GM19043 (cell line): ENCODE results near the gene CLTC.

Experiments
- ATAC-seq: cut with Tn5 transposase; IDR thresholded peaks from one replicate; pipeline ENCODE4 v1.9.1; 2021; ENCODE audit warnings: low read depth; ENCODE audit not compliant: unreplicated experiment

CLTC gene

DNA sequence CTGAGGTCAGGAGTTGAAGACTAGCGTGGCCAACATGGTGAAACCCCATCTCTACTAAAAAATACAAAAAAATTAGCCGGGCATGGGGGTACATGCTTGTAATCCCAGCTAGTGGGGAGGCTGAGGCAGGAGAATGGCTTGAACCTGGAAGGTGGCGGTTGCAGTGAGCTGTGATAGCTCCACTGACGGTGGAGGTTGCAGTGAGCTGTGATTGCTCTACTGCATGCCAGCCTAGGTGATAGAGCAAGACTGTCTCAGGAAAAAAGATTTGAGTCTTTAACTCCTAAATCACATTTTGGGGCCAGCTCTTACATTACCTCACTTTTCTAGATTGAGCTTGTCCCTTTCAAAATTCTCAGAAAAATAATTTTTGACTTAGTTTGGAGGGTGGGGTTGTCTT is 102.9 kb downstream of the CLTC start:
- no peak for ATAC-seq

- ATAC-seq, result no peak
These were observed 103.3 kb downstream of the CLTC start for GRCh38 chr17:59723041-59723440.

DNA sequence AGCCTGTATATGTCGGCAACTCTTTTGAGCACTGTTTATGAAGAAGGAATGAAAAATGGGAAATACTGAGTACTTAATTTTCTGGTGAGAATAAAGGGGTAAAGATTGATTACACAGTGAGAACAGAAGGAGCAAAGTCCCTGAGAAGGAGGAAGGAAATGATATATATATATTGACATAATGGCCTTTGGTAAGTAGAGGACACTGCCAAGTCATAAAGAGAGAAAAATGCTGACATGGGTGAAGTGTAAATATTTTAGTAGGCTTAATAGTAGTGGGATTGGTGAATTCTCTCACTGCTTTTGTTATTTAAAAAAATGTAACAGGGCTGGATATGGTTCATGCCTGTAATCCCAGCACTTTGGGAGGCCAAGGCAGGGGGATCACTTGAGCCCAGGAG is 103.9 kb downstream of the CLTC start:
- no peak for ATAC-seq

- no peak for ATAC-seq
These were observed 106.0 kb downstream of the CLTC start for GRCh38 chr17:59725691-59726090.

DNA sequence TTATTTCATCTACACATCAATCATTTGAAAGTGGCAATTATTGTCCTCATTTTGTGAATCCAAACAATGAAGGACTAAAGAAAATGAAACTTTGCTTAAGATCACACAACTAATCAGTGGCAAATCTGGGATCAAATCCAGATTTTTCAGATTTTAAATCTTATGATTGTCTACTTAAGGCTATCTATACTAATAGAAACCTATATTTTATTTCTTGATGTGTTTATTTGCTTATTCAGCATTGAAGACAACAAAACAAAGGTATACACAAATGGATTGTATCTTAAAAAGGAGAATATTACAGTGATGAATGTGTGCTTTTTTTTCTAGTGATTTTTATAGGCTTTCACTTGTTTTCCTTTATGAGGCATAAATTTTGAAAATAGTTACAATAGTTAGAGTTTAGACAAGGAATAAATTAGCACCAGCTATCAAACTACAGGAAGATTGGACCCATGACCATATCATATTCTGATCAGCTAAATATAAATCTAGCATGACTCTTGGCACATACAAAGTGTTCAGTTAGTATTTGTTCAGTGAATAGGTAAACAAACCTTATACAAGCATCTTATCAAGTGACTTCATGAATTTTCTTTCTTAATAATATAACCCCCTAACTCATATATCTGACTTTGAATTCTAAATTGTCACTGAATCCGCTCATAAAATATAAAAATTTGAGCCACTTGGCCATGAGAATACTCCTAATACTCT is 108.3 kb downstream of the CLTC start:
- no peak for ATAC-seq

DNA sequence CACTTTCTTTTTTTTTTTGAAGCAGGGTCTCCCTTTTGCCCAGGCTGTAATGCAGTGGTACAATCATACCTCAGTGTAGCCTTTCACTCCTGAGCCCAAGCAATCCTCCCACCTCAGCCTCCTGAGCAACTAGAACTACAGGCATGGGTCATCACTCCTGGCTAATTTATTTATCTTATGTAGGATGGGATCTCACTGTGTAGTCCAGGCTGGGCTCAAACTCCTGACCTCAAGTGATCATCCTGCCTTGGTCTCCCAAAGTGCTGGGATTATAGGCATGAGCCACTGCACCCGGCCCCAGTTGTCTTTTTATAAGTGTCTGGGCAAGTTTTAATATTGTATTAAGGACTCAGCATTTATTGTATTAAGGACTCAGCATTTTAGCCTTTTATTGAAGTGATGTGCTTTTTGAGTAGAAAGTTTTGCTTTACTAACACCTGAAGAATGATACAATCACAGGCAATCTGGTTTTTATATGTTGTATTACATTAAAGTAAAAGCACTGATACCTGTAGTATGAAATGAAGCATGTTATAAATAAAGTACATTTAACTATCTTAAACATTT is 110.7 kb downstream of the CLTC start:
- ATAC-seq, result no peak

GRCh38 chr17:59733697-59734096 is 114.0 kb downstream of the CLTC start:
- ATAC-seq, result no peak

DNA sequence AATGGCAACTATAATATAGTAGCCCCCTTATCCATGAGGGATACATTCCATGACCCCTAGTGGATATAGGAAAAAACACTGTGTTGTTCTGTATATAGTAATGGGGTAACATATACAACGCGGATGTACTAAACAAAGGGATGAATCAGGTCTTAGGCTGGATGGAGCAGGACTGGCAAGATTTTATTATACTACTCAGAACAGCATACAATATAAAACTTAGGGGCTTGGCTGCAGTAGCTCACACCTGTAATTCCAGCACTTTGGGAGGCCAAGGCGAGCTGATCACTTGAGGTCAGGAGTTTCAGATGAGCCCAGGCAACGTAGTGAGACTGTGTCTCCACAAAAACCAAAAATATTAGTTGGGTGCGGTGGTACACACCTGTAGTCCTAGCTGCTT is 114.5 kb downstream of the CLTC start:
- no peak for ATAC-seq

- ATAC-seq, result no peak
These were observed 117.6 kb downstream of the CLTC start for GRCh38 chr17:59737324-59737723.

DNA sequence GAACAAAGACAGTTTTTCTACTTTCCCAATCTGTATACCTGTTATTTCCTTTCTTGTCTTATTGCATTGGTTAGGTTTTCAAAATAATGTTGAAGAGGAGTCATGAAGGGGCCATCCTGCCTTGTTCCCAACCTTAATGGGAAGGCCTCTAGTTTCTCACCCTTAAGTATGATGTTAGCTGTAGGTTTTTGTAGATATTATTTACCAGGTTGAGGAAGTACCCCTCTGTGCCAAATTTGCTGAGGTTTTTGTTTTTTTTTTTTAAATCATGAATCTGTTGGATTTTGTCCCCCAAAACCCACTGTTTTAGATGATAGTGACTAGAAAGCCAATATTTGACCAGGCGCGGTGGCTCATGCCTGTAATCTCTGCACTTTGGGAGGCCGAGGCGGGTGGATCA is 124.1 kb downstream of the CLTC start:
- no peak for ATAC-seq

DNA sequence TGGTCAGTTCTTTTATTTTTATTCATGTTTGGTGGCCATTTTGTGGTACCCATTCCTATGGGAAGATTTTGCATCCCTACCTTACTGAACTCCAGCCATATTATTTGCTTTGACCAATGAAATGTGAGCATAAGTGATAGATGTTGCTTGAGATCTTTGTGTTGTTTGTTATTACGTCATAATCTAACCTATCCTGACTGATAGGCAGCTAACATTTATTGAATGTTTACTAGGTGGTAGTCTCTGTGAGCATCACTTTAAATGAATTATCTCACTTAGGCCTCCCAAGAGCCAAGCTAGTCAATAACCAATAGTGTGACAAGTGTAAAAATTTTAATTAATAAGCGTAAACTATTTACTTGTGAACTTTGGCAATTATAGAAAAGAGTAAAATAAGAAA is 125.3 kb downstream of the CLTC start:
- ATAC-seq, result no peak
